ENCODE results near the gene OR4E2.

DNA sequence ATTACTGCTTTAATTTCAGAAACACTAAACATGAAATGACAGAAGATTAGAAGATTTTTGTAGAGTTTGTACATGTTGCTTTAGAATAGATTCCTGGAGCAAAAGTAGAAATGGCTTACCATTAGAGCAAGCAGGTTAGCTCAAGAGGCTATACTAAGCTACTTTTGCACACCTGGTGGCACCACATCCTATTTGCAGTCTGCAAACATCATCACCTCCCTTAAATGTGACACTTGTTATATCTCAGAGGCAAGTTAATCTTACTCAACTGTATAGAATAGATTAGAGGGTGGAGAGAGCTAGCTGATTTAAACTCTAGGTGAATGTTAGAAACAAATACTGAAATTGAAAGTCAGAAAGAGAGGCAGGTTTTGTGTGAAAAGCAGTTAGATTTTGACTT, 50.7 kb downstream of the OR4E2 start:
- TF ChIP-seq, protein P1, sequence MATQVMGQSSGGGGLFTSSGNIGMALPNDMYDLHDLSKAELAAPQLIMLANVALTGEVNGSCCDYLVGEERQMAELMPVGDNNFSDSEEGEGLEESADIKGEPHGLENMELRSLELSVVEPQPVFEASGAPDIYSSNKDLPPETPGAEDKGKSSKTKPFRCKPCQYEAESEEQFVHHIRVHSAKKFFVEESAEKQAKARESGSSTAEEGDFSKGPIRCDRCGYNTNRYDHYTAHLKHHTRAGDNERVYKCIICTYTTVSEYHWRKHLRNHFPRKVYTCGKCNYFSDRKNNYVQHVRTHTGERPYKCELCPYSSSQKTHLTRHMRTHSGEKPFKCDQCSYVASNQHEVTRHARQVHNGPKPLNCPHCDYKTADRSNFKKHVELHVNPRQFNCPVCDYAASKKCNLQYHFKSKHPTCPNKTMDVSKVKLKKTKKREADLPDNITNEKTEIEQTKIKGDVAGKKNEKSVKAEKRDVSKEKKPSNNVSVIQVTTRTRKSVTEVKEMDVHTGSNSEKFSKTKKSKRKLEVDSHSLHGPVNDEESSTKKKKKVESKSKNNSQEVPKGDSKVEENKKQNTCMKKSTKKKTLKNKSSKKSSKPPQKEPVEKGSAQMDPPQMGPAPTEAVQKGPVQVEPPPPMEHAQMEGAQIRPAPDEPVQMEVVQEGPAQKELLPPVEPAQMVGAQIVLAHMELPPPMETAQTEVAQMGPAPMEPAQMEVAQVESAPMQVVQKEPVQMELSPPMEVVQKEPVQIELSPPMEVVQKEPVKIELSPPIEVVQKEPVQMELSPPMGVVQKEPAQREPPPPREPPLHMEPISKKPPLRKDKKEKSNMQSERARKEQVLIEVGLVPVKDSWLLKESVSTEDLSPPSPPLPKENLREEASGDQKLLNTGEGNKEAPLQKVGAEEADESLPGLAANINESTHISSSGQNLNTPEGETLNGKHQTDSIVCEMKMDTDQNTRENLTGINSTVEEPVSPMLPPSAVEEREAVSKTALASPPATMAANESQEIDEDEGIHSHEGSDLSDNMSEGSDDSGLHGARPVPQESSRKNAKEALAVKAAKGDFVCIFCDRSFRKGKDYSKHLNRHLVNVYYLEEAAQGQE (IDR thresholded peaks at IDR 0.05; ENCODE audit: insufficient read depth in 1 of 2, low read depth in 2 of 2, low read length in 2 of 2), result no peak
- TF ChIP-seq TAF1 (IDR thresholded peaks at IDR 0.05; ENCODE audit: borderline replicate concordance, insufficient read depth, low read length) (no peak), POLR2AphosphoS5 (IDR thresholded peaks at IDR 0.05; ENCODE audit: low read depth, low read length) (no peak), FOXP2 (optimal IDR thresholded peaks at IDR 0.05; ENCODE audit: borderline replicate concordance, extremely low read depth, extremely low read length, insufficient read depth) (no peak), SIN3A (IDR thresholded peaks at IDR 0.05; ENCODE audit: borderline replicate concordance, insufficient read depth, low read length) (no peak)

All from PFSK-1 (cell line).